ENCODE data around the gene NXNL1.

DNA sequence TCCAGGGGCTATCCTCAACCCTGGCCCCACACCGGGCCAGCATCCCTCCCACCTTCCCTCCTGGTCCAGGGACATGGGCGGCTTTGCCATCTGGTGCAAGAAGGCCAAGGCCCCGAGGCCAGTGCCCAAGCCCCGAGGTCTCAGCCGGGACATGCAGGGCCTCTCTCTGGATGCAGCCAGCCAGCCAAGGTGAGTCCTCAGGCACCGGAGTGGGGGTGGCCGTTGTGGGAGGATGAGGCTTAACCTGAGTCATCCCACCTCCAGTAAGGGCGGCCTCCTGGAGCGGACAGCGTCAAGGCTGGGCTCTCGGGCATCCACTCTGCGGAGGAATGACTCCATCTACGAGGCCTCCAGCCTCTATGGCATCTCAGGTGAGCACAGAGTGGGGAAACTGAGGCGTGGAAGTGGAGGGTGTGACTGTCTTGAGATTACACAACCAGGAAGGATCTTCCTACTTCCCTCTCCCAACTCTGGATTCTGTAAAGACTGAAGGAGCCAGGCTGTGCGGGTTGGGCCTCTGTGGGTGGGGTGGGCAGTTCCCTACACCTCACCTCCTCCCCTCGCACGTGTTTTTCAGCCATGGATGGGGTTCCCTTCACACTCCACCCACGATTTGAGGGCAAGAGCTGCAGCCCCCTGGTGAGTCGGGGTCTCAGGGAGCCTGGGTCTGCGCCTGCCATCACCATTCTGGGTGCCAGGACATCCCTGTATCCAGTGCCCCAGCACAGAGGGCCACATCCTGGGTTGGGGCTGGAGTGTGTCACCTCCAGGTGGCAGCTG, 37.1 kb downstream of the NXNL1 start:
- TF ChIP-seq POLR2AphosphoS5 (IDR thresholded peaks at IDR 0.05): no peak
- TF ChIP-seq, protein P1, sequence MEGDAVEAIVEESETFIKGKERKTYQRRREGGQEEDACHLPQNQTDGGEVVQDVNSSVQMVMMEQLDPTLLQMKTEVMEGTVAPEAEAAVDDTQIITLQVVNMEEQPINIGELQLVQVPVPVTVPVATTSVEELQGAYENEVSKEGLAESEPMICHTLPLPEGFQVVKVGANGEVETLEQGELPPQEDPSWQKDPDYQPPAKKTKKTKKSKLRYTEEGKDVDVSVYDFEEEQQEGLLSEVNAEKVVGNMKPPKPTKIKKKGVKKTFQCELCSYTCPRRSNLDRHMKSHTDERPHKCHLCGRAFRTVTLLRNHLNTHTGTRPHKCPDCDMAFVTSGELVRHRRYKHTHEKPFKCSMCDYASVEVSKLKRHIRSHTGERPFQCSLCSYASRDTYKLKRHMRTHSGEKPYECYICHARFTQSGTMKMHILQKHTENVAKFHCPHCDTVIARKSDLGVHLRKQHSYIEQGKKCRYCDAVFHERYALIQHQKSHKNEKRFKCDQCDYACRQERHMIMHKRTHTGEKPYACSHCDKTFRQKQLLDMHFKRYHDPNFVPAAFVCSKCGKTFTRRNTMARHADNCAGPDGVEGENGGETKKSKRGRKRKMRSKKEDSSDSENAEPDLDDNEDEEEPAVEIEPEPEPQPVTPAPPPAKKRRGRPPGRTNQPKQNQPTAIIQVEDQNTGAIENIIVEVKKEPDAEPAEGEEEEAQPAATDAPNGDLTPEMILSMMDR (IDR thresholded peaks at IDR 0.05): no peak

Measured in transverse colon (tissue), 4 donors.